HG03469 (cell line): ENCODE measurements around the gene SMG6.

Experiments used
- ATAC-seq: cut with Tn5 transposase; IDR thresholded peaks from one replicate; pipeline ENCODE4 v1.9.1; 2021; ENCODE audit warnings: mild to moderate bottlenecking, moderate library complexity, moderate number of reproducible peaks; ENCODE audit not compliant: unreplicated experiment

SMG6 gene

GRCh38 chr17:2064520-2064971 is 239.0 kb downstream of the SMG6 start:
- no peak for ATAC-seq

DNA sequence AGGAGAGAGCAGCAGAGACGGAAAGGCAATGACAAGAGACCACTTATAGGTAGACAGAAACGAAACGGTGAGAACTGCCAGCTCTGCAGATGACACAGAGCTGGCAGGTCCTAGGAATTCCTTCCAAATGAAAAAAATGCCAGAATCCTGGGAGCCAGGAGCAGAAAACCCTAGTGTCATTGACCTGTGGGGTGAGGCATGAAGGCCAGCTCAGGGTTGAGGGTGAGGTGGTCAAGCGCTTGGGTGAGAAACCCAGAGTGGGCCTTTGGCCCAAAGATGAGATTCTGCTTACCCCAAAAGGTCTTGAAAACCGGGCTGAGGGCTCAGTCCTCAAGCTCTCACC is 239.5 kb downstream of the SMG6 start:
- no peak for ATAC-seq

GRCh38 chr17:2063261-2064146 is 240.1 kb downstream of the SMG6 start:
- no peak for ATAC-seq

- ATAC-seq: no peak
Measured at GRCh38 chr17:2062571-2063183, 240.9 kb downstream of the SMG6 start.

DNA sequence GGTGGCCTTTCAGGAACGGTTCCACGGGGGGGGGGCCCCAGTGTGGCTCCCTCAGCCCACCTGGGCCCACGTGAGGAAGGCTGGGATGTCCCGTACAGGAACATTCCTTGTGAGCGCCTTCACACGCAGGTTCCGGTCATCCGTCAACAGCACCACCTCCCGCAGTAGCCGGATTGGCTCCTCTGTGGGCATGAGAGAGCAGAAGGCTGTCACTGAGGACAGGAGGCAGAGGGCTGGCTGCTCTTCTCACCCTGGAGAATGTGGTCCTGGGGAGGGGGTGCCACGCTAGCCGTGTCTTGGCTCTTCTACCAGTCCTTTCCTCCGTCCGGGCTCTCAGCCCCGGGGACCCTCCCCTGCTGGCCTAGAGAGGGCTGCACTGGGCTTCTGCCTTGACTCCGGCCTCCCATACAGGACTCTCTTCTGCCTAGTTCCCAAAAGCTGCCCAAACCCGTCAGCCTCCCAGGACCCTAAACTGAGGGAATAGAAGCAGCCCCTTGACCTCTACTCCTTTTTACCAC is 242.1 kb downstream of the SMG6 start:
- no peak for ATAC-seq

GRCh38 chr17:2060681-2061440 is 242.7 kb downstream of the SMG6 start:
- ATAC-seq: no peak

GRCh38 chr17:2060385-2060658 is 243.3 kb downstream of the SMG6 start:
- no peak for ATAC-seq

GRCh38 chr17:2059547-2060384 is 243.8 kb downstream of the SMG6 start:
- ATAC-seq: no peak

- no peak for ATAC-seq
Measured at GRCh38 chr17:2058586-2059546, 244.7 kb downstream of the SMG6 start.

DNA sequence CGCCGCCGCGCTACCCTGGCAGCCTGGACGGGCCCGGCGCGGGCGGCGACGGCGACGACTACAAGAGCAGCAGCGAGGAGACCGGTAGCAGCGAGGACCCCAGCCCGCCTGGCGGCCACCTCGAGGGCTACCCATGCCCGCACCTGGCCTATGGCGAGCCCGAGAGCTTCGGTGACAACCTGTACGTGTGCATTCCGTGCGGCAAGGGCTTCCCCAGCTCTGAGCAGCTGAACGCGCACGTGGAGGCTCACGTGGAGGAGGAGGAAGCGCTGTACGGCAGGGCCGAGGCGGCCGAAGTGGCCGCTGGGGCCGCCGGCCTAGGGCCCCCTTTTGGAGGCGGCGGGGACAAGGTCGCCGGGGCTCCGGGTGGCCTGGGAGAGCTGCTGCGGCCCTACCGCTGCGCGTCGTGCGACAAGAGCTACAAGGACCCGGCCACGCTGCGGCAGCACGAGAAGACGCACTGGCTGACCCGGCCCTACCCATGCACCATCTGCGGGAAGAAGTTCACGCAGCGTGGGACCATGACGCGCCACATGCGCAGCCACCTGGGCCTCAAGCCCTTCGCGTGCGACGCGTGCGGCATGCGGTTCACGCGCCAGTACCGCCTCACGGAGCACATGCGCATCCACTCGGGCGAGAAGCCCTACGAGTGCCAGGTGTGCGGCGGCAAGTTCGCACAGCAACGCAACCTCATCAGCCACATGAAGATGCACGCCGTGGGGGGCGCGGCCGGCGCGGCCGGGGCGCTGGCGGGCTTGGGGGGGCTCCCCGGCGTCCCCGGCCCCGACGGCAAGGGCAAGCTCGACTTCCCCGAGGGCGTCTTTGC is 245.6 kb downstream of the SMG6 start:
- ATAC-seq: no peak

- no peak for ATAC-seq
Measured at GRCh38 chr17:2057175-2057759, 246.3 kb downstream of the SMG6 start.

DNA sequence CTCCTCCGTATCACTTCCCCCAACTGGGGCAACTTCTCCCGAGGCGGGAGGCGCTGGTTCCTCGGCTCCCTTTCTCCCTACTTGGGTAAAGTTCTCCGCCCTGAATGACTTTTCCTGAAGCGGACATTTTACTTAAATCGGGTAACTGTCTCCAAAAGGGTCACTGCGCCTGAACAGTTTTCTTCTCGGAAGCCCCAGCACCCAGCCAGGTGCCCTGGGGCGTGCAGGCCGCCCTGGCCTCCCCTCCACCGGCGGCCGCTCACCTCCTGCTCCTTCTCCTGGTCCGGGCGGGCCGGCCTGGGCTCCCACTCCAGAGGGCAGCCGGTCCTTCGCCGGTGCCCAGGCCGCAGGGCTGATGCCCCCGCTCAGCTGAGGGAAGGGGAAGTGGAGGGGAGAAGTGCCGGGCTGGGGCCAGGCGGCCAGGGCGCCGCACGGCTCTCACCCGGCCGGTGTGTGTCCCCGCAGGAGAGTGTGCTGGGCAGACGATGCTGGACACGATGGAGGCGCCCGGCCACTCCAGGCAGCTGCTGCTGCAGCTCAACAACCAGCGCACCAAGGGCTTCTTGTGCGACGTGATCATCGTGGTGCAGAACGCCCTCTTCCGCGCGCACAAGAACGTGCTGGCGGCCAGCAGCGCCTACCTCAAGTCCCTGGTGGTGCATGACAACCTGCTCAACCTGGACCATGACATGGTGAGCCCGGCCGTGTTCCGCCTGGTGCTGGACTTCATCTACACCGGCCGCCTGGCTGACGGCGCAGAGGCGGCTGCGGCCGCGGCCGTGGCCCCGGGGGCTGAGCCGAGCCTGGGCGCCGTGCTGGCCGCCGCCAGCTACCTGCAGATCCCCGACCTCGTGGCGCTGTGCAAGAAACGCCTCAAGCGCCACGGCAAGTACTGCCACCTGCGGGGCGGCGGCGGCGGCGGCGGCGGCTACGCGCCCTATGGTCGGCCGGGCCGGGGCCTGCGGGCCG is 247.1 kb downstream of the SMG6 start:
- no peak for ATAC-seq

DNA sequence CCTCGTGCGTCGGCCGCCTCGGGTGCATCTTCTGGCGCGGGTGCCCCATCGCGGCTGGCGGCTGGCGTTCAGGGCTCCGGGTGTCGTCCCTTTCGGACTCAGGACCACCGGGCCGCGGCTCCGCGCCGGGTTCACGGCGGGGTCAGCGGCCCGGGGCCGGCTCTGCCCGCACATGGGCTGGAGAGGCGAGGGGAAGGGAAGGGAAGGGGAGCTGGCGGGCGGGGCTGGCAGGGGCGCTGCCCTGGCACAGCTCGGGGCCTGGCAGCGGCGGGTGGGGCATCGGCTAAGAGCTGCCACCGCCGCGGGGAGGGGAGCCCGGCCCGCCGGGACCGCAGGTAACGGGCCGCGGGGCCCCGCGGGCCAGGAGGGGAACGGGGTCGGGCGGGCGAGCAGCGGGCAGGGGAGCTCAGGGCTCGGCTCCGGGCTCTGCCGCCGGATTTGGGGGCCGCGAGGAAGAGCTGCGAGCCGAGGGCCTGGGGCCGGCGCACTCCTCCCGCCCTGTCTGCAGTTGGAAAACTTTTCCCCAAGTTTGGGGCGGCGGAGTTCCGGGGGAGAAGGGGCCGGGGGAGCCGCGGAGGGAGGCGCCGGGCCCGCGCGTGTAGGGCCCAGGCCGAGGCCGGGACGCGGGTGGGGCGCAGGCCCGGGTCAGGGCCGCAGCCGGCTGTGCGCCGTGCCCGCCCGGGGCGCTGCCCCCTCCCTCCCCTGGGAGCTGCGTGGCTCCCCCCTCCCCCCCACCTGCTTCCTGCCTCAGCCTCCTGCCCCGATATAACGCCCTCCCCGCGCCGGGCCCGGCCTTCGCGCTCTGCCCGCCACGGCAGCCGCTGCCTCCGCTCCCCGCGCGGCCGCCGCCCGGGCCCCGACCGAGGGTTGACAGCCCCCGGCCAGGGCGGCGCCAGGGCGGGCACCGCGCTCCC is 248.0 kb downstream of the SMG6 start:
- ATAC-seq: no peak

DNA sequence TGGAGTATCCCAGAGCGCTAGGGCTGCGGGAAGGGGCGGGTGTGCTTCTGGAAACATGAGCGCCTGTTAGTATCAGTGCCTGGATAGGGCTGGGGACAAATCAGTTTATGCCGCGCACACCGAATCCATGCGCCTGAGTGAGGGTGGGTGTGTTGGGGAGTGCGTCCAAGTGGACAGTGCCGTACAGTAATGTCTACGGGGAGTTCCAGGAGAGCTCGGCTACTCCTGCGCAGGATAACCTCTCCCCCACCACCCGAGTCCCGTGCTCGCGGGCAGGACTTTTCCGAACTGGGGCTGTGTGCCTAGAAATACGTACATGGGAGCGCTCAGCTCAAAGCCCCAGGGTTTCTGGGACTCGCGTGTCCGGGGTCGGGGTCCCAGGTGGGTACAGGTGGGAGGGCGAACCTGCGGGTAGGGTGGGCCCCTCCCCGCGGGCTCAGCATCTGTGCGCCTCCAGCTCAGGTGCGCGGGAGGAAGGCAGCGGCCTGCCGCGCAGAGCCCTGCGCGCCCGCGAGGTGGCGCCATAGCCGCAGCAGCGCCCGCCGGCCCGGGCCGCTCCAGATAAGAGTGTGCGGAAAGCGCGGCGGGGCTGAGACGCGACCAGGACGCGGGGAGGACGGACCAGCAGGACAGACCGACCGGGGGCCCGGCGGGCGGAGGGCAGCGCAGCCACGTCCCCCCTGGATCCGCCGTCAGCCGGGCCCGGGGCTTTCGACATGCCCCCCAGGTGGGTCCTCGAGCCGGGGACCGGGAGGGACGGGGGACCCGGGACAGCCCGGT is 248.9 kb downstream of the SMG6 start, which contains the start of gene HIC1:
TSS of gene HIC1 (plus strand) at position 592 of the 780 bp plus-strand sequence. CDS start 1,588 bp downstream, outside the sequence.
- ATAC-seq: peak; percentile 30

DNA sequence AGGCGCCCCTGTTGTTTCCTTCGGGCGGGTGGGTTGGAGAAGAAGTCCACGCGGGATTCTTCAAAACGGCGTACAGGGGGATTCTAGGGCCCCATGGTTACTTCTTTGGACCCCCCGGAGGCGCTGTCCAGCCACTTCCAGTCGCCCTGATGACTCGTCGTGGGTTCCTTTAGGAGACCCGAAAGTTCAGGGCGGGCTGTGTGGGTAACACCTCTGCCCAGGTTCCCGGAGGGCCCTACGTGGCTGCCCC is 249.4 kb downstream of the SMG6 start:
- ATAC-seq: no peak
